ENCODE data around the gene RXRB.

Gene RXRB

GRCh38 chr6:33161354-33162331, 38.8 kb downstream of the RXRB start:
- no peaks in the 10 kb centered on the region for H3K27me3 ChIP-seq (ENCODE audit: insufficient read depth, low read length, poor library complexity)
- H2BK15ac ChIP-seq (replicated peaks; ENCODE audit: low read depth), result no peak overlapping the region
- H3K79me1 ChIP-seq (ENCODE audit: low read length), result no peaks in the 10 kb centered on the region

GRCh38 chr6:33160728-33161344, 39.6 kb downstream of the RXRB start:
- Histone ChIP-seq H3K9ac (ENCODE audit: low read length) (no peak overlapping the region), H3K27me3 (ENCODE audit: insufficient read depth, low read length, poor library complexity) (no peaks in the 10 kb centered on the region), H3K18ac (ENCODE audit: low read length) (no peak overlapping the region), H4K8ac (ENCODE audit: low read depth, low read length) (no peak overlapping the region), H3K36me3 (ENCODE audit: control insufficient read depth, insufficient read depth, low read length) (no peaks in the 10 kb centered on the region), H2BK5ac (ENCODE audit: low read length) (no peak overlapping the region), H3K4me3 (ENCODE audit: low read length) (no peak overlapping the region), H4K5ac (ENCODE audit: low read length) (no peak overlapping the region), H2BK120ac (ENCODE audit: low read depth, low read length) (no peak overlapping the region), H2BK15ac (replicated peaks; ENCODE audit: low read depth) (no peak overlapping the region), H3K27ac (ENCODE audit: low read depth, low read length) (no peak overlapping the region), H3K4ac (ENCODE audit: low read depth, low read length) (no peak overlapping the region), H3K4me2 (ENCODE audit: low read length) (no peak overlapping the region), H2AK5ac (ENCODE audit: low read length) (no peak overlapping the region), H3K23ac (ENCODE audit: low read length) (no peak overlapping the region), H3K4me1 (ENCODE audit: control insufficient read depth, low read depth, low read length) (no peaks in the 10 kb centered on the region), H3K79me2 (ENCODE audit: control insufficient read depth, insufficient read depth, low read length) (no peaks in the 10 kb centered on the region), H3K79me1 (ENCODE audit: low read length) (no peaks in the 10 kb centered on the region), H3K56ac (ENCODE audit: low read length) (peak overlapping the region; percentile 22)
- WGBS (ENCODE audit: extremely low coverage, insufficient coverage, low lambda C conversion rate), result no CpG with 5 or more reads among the region's 13 CpGs
- DNase-seq, result peak; percentile 21

More at GRCh38 chr6:33161354-33162331, 38.8 kb downstream of the RXRB start:
- Histone ChIP-seq H3K79me2 (ENCODE audit: control insufficient read depth, insufficient read depth, low read length) (no peaks in the 10 kb centered on the region), H3K4me3 (ENCODE audit: low read length) (peak overlapping the region; percentile 29), H2BK5ac (ENCODE audit: low read length) (no peak overlapping the region), H4K8ac (ENCODE audit: low read depth, low read length) (no peak overlapping the region), H3K56ac (ENCODE audit: low read length) (peak overlapping the region; percentile 84), H3K9ac (ENCODE audit: low read length) (peak overlapping the region; percentile 73), H4K5ac (ENCODE audit: low read length) (no peak overlapping the region), H3K23ac (ENCODE audit: low read length) (no peak overlapping the region), H3K36me3 (ENCODE audit: control insufficient read depth, insufficient read depth, low read length) (no peaks in the 10 kb centered on the region), H3K27ac (ENCODE audit: low read depth, low read length) (no peak overlapping the region), H3K4ac (ENCODE audit: low read depth, low read length) (no peak overlapping the region), H3K4me1 (ENCODE audit: control insufficient read depth, low read depth, low read length) (no peaks in the 10 kb centered on the region), H2BK120ac (ENCODE audit: low read depth, low read length) (no peak overlapping the region), H3K4me2 (ENCODE audit: low read length) (peak overlapping the region; percentile 64), H2AK5ac (ENCODE audit: low read length) (no peak overlapping the region), H3K18ac (ENCODE audit: low read length) (no peak overlapping the region)
- peak; percentile 56 for DNase-seq
- no CpG with 5 or more reads among the region's 58 CpGs for WGBS (ENCODE audit: extremely low coverage, insufficient coverage, low lambda C conversion rate)

DNA sequence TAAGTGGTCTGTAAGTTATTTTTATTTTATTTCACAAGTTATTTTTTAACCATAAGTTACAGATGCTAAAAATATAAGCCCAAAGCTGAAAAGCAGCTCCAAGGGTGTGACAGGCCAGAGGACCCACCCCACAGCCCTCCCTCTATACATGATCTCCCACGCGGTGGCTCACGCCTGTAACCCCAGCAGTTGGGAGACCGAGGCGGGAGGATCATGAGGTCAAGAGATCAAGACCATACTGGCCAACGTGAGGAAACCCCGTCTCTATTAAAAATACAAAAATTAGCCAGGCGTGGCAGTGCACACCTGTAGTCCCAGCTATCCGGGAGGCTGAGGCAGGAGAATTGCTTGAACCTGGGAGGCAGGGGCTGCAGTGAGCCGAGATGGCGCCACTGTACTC, 40.4 kb downstream of the RXRB start:
- Histone ChIP-seq H2BK5ac (ENCODE audit: low read length) (no peak overlapping the region), H3K27ac (ENCODE audit: low read depth, low read length) (no peak overlapping the region), H3K56ac (ENCODE audit: low read length) (no peak overlapping the region), H3K79me2 (ENCODE audit: control insufficient read depth, insufficient read depth, low read length) (no peaks in the 10 kb centered on the region), H4K8ac (ENCODE audit: low read depth, low read length) (no peak overlapping the region), H3K18ac (ENCODE audit: low read length) (no peak overlapping the region), H2BK15ac (replicated peaks; ENCODE audit: low read depth) (no peak overlapping the region), H2AK5ac (ENCODE audit: low read length) (no peak overlapping the region), H3K9ac (ENCODE audit: low read length) (no peak overlapping the region), H2BK120ac (ENCODE audit: low read depth, low read length) (no peak overlapping the region), H3K4me2 (ENCODE audit: low read length) (no peak overlapping the region), H3K36me3 (ENCODE audit: control insufficient read depth, insufficient read depth, low read length) (no peaks in the 10 kb centered on the region), H4K5ac (ENCODE audit: low read length) (no peak overlapping the region), H3K27me3 (ENCODE audit: insufficient read depth, low read length, poor library complexity) (no peaks in the 10 kb centered on the region), H3K4ac (ENCODE audit: low read depth, low read length) (no peak overlapping the region), H3K4me1 (ENCODE audit: control insufficient read depth, low read depth, low read length) (no peaks in the 10 kb centered on the region), H3K4me3 (ENCODE audit: low read length) (no peak overlapping the region), H3K23ac (ENCODE audit: low read length) (no peak overlapping the region), H3K79me1 (ENCODE audit: low read length) (no peaks in the 10 kb centered on the region)
- no peak for DNase-seq
- WGBS (ENCODE audit: extremely low coverage, insufficient coverage, low lambda C conversion rate), result no CpG with 5 or more reads among the region's 11 CpGs

DNA sequence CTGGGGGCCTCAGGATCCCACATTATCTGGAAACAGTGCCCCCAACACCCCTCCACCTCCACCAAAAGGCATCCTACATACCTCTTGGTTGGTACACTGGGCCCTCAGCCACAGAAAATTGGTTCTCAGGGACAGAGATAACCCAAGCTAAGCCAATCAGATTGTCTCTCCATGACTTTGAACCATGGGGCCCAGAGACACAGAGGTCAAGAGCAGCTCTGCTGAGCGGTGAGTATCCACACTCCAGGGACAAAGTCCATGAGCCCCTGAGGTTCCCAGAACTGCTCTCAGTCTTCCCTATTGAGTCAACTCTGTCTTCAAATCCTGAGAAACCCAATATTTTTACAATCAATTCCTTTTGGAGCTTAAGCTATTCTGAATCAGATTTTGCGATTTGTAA, 43.5 kb downstream of the RXRB start:
- WGBS (ENCODE audit: extremely low coverage, insufficient coverage, low lambda C conversion rate), result no CpG with 5 or more reads among the region's 2 CpGs
- no peak overlapping the region for H3K9ac ChIP-seq (ENCODE audit: low read length)
- no peak overlapping the region for H4K5ac ChIP-seq (ENCODE audit: low read length)
- no peak overlapping the region for H3K18ac ChIP-seq (ENCODE audit: low read length)
- H3K79me2 ChIP-seq (ENCODE audit: control insufficient read depth, insufficient read depth, low read length), result no peaks in the 10 kb centered on the region
- DNase-seq, result no peak
- H3K27ac ChIP-seq (ENCODE audit: low read depth, low read length), result no peak overlapping the region
- no peaks in the 10 kb centered on the region for H3K27me3 ChIP-seq (ENCODE audit: insufficient read depth, low read length, poor library complexity)
- H2BK5ac ChIP-seq (ENCODE audit: low read length), result no peak overlapping the region
- no peaks in the 10 kb centered on the region for H3K4me1 ChIP-seq (ENCODE audit: control insufficient read depth, low read depth, low read length)
- no peak overlapping the region for H3K4me3 ChIP-seq (ENCODE audit: low read length)
- H3K56ac ChIP-seq (ENCODE audit: low read length), result no peak overlapping the region
- H2BK15ac ChIP-seq (replicated peaks; ENCODE audit: low read depth), result no peak overlapping the region
- H3K4ac ChIP-seq (ENCODE audit: low read depth, low read length), result no peak overlapping the region
- no peak overlapping the region for H3K23ac ChIP-seq (ENCODE audit: low read length)
- H3K4me2 ChIP-seq (ENCODE audit: low read length), result no peak overlapping the region
- no peak overlapping the region for H4K8ac ChIP-seq (ENCODE audit: low read depth, low read length)
- no peak overlapping the region for H2BK120ac ChIP-seq (ENCODE audit: low read depth, low read length)
- no peak overlapping the region for H2AK5ac ChIP-seq (ENCODE audit: low read length)
- H3K79me1 ChIP-seq (ENCODE audit: low read length), result no peaks in the 10 kb centered on the region
- H3K36me3 ChIP-seq (ENCODE audit: control insufficient read depth, insufficient read depth, low read length), result no peaks in the 10 kb centered on the region

DNA sequence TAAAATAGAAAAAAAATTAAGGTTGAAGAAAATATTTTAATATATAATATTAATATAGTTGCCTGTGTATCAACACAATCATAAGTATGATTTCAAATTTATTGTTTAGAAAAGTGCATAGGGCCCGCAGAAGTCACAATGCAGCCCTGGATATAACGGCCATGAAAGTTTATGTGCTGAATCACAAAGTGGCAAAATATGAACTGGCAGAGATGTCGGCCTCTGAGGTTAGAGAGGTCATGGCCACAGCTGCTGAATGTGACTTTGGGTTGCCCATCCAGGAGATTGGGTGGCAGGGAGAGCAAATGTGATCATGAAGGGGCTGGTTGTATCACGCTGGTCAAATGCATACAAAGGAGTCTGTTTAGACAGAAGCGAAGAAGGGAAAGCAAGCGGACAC, 43.9 kb downstream of the RXRB start:
- no peak overlapping the region for H2BK15ac ChIP-seq (replicated peaks; ENCODE audit: low read depth)
- no peak overlapping the region for H4K8ac ChIP-seq (ENCODE audit: low read depth, low read length)
- no peak overlapping the region for H3K4me3 ChIP-seq (ENCODE audit: low read length)
- H3K4me2 ChIP-seq (ENCODE audit: low read length), result no peak overlapping the region
- H3K27ac ChIP-seq (ENCODE audit: low read depth, low read length), result no peak overlapping the region
- H3K27me3 ChIP-seq (ENCODE audit: insufficient read depth, low read length, poor library complexity), result no peaks in the 10 kb centered on the region
- H2BK5ac ChIP-seq (ENCODE audit: low read length), result no peak overlapping the region
- H2BK120ac ChIP-seq (ENCODE audit: low read depth, low read length), result no peak overlapping the region
- no peak for DNase-seq
- H3K56ac ChIP-seq (ENCODE audit: low read length), result no peak overlapping the region
- H3K23ac ChIP-seq (ENCODE audit: low read length), result no peak overlapping the region
- H3K4me1 ChIP-seq (ENCODE audit: control insufficient read depth, low read depth, low read length), result no peaks in the 10 kb centered on the region
- no peaks in the 10 kb centered on the region for H3K79me2 ChIP-seq (ENCODE audit: control insufficient read depth, insufficient read depth, low read length)
- H3K9ac ChIP-seq (ENCODE audit: low read length), result no peak overlapping the region
- H4K5ac ChIP-seq (ENCODE audit: low read length), result no peak overlapping the region
- no CpG with 5 or more reads among the region's 6 CpGs for WGBS (ENCODE audit: extremely low coverage, insufficient coverage, low lambda C conversion rate)
- no peak overlapping the region for H3K4ac ChIP-seq (ENCODE audit: low read depth, low read length)
- no peaks in the 10 kb centered on the region for H3K79me1 ChIP-seq (ENCODE audit: low read length)
- H3K36me3 ChIP-seq (ENCODE audit: control insufficient read depth, insufficient read depth, low read length), result no peaks in the 10 kb centered on the region
- no peak overlapping the region for H3K18ac ChIP-seq (ENCODE audit: low read length)
- no peak overlapping the region for H2AK5ac ChIP-seq (ENCODE audit: low read length)

Measured in mesendoderm (in vitro differentiated cells).